Mesendoderm (in vitro differentiated cells): ENCODE measurements around the gene PTDSS2.

Source experiments
- DNase-seq: peaks from one replicate; pipeline ENCODE4 v3.0.0; 2013
- H2AK5ac ChIP-seq: 2 replicates; pipeline ENCODE4 v1.6.1; 2013; ENCODE audit warnings: low read length, inconsistent platforms
- H2BK120ac ChIP-seq: 2 replicates; pipeline ENCODE4 v1.6.1; 2013; ENCODE audit warnings: low read depth, mild to moderate bottlenecking, low read length, moderate library complexity, mixed read lengths
- H2BK15ac ChIP-seq: replicated peaks from 2 replicates; pipeline ENCODE4 v1.6.1; 2013; ENCODE audit warnings: low read depth, mild to moderate bottlenecking, moderate library complexity
- H2BK5ac ChIP-seq: 2 replicates; pipeline ENCODE4 v1.6.1; 2013; ENCODE audit warnings: low read length, inconsistent platforms
- H3K18ac ChIP-seq: 2 replicates; pipeline ENCODE4 v1.6.1; 2013; ENCODE audit warnings: mild to moderate bottlenecking, low read length, mixed read lengths
- H3K23ac ChIP-seq: one replicate; pipeline ENCODE4 v1.6.1; 2013; ENCODE audit warnings: low read length
- H3K27ac ChIP-seq: 2 replicates; pipeline ENCODE4 v1.5.1; 2013; ENCODE audit warnings: low read depth, mild to moderate bottlenecking, inconsistent platforms, low read length, moderate library complexity
- H3K27me3 ChIP-seq: 2 replicates; pipeline ENCODE4 v1.6.1; 2013; ENCODE audit warnings: low read length, control low read depth, mild to moderate bottlenecking, inconsistent platforms; ENCODE audit not compliant: insufficient read depth, poor library complexity
- H3K36me3 ChIP-seq: 2 replicates; pipeline ENCODE4 v1.6.1; 2013; ENCODE audit warnings: low read length, inconsistent platforms; ENCODE audit not compliant: control insufficient read depth, insufficient read depth
- H3K4ac ChIP-seq: one replicate; pipeline ENCODE4 v1.6.1; 2013; ENCODE audit warnings: low read depth, mild to moderate bottlenecking, low read length, moderate library complexity
- H3K4me1 ChIP-seq: 2 replicates; pipeline ENCODE4 v1.6.1; 2013; ENCODE audit warnings: low read depth, low read length, inconsistent platforms; ENCODE audit not compliant: control insufficient read depth
- H3K4me2 ChIP-seq: 2 replicates; pipeline ENCODE4 v1.6.1; 2013; ENCODE audit warnings: low read length
- H3K4me3 ChIP-seq: 2 replicates; pipeline ENCODE4 v1.5.1; 2013; ENCODE audit warnings: mild to moderate bottlenecking, low read length
- H3K56ac ChIP-seq: one replicate; pipeline ENCODE4 v1.6.1; 2013; ENCODE audit warnings: low read length
- H3K79me1 ChIP-seq: 2 replicates; pipeline ENCODE4 v1.6.1; 2013; ENCODE audit warnings: low read length, inconsistent platforms
- H3K79me2 ChIP-seq: 2 replicates; pipeline ENCODE4 v1.6.1; 2013; ENCODE audit warnings: mild to moderate bottlenecking, low read length; ENCODE audit not compliant: control insufficient read depth, insufficient read depth
- H3K9ac ChIP-seq: 2 replicates; pipeline ENCODE4 v1.6.1; 2013; ENCODE audit warnings: low read length, inconsistent platforms
- H4K5ac ChIP-seq: one replicate; pipeline ENCODE4 v1.6.1; 2013; ENCODE audit warnings: low read length
- H4K8ac ChIP-seq: one replicate; pipeline ENCODE4 v1.6.1; 2013; ENCODE audit warnings: low read depth, mild to moderate bottlenecking, control low read depth, low read length, moderate library complexity
- WGBS: extraction: QIAGEN DNeasy Blood & Tissue Kit; methylation state at CpG from one replicate; pipeline ENCODE4 v1.1.7; 2013; ENCODE audit warnings: low lambda C conversion rate, missing lambda C conversion rate; ENCODE audit not compliant: insufficient coverage; ENCODE audit errors: extremely low coverage; 5-methylcytosine and 5-hydroxymethylcytosine counted together

Gene PTDSS2

GRCh38 chr11:451738-452137 lies 1.7 kb downstream of the PTDSS2 start:
- no peak overlapping the region for H3K27ac ChIP-seq
- H3K36me3 ChIP-seq = peaks cover 1% of the 10 kb centered on the region
- no peak overlapping the region for H3K56ac ChIP-seq
- H3K79me1 ChIP-seq = peaks cover 26% of the 10 kb centered on the region
- no peak overlapping the region for H2AK5ac ChIP-seq
- no peak overlapping the region for H2BK5ac ChIP-seq
- H3K4ac ChIP-seq = no peak overlapping the region
- H3K27me3 ChIP-seq = no peaks in the 10 kb centered on the region
- no peak for DNase-seq
- no peak overlapping the region for H3K4me3 ChIP-seq
- H3K4me1 ChIP-seq = no peaks in the 10 kb centered on the region
- no CpG with 5 or more reads among the region's 14 CpGs for WGBS
- H3K79me2 ChIP-seq = peaks cover 49% of the 10 kb centered on the region
- no peak overlapping the region for H4K5ac ChIP-seq
- H2BK15ac ChIP-seq = no peak overlapping the region
- no peak overlapping the region for H3K18ac ChIP-seq
- no peak overlapping the region for H3K9ac ChIP-seq
- no peak overlapping the region for H4K8ac ChIP-seq
- no peak overlapping the region for H3K4me2 ChIP-seq
- no peak overlapping the region for H3K23ac ChIP-seq
- no peak overlapping the region for H2BK120ac ChIP-seq

- no peak overlapping the region for H2AK5ac ChIP-seq
Measured at GRCh38 chr11:452203-452744, 2.2 kb downstream of the PTDSS2 start.

GRCh38 chr11:452916-453527 lies 2.9 kb downstream of the PTDSS2 start:
- Histone ChIP-seq H3K79me2 (peaks cover 59% of the 10 kb centered on the region), H3K27me3 (no peaks in the 10 kb centered on the region), H4K8ac (no peak overlapping the region), H2BK5ac (no peak overlapping the region), H3K56ac (no peak overlapping the region), H3K79me1 (peaks cover 34% of the 10 kb centered on the region), H2AK5ac (no peak overlapping the region), H3K23ac (no peak overlapping the region), H3K4me1 (no peaks in the 10 kb centered on the region), H3K18ac (no peak overlapping the region), H3K4me2 (no peak overlapping the region), H3K27ac (no peak overlapping the region), H4K5ac (no peak overlapping the region), H2BK120ac (no peak overlapping the region), H3K4me3 (no peak overlapping the region), H3K4ac (no peak overlapping the region), H3K9ac (no peak overlapping the region), H3K36me3 (peaks cover 1% of the 10 kb centered on the region), H2BK15ac (no peak overlapping the region)
- no CpG with 5 or more reads among the region's 19 CpGs for WGBS
- no peak for DNase-seq

More at GRCh38 chr11:452203-452744, 2.2 kb downstream of the PTDSS2 start:
- Histone ChIP-seq H3K18ac (no peak overlapping the region), H2BK5ac (no peak overlapping the region), H3K27me3 (no peaks in the 10 kb centered on the region), H3K23ac (no peak overlapping the region), H3K56ac (no peak overlapping the region), H2BK120ac (no peak overlapping the region), H3K9ac (no peak overlapping the region), H3K27ac (no peak overlapping the region), H3K79me1 (peaks cover 29% of the 10 kb centered on the region), H3K79me2 (peaks cover 53% of the 10 kb centered on the region), H3K4me1 (no peaks in the 10 kb centered on the region), H3K4ac (no peak overlapping the region), H3K4me2 (no peak overlapping the region), H2BK15ac (no peak overlapping the region), H4K8ac (no peak overlapping the region), H4K5ac (no peak overlapping the region), H3K36me3 (peaks cover 1% of the 10 kb centered on the region), H3K4me3 (no peak overlapping the region)
- DNase-seq = no peak
- no CpG with 5 or more reads among the region's 12 CpGs for WGBS

- Histone ChIP-seq H3K18ac (no peak overlapping the region), H2BK120ac (no peak overlapping the region), H3K4me2 (no peak overlapping the region), H3K56ac (no peak overlapping the region), H3K23ac (no peak overlapping the region), H3K4ac (no peak overlapping the region), H3K27me3 (no peaks in the 10 kb centered on the region), H4K5ac (no peak overlapping the region), H3K27ac (no peak overlapping the region), H2BK15ac (no peak overlapping the region), H3K79me1 (peaks cover 34% of the 10 kb centered on the region), H4K8ac (no peak overlapping the region), H3K36me3 (peaks cover 1% of the 10 kb centered on the region), H3K4me1 (no peaks in the 10 kb centered on the region), H2AK5ac (no peak overlapping the region), H3K79me2 (peaks cover 60% of the 10 kb centered on the region), H3K4me3 (no peak overlapping the region), H2BK5ac (no peak overlapping the region), H3K9ac (no peak overlapping the region)
- WGBS = no CpG with 5 or more reads among the region's 13 CpGs
- no peak for DNase-seq
Measured at GRCh38 chr11:453564-453963, 3.5 kb downstream of the PTDSS2 start.

- no peaks in the 10 kb centered on the region for H3K27me3 ChIP-seq
- no peak overlapping the region for H3K23ac ChIP-seq
- H2AK5ac ChIP-seq = no peak overlapping the region
- H3K56ac ChIP-seq = no peak overlapping the region
- no peak overlapping the region for H3K4me3 ChIP-seq
- no peak overlapping the region for H4K5ac ChIP-seq
- no peak overlapping the region for H2BK120ac ChIP-seq
- H2BK15ac ChIP-seq = no peak overlapping the region
- no peak overlapping the region for H4K8ac ChIP-seq
- no peaks in the 10 kb centered on the region for H3K4me1 ChIP-seq
- peaks cover 1% of the 10 kb centered on the region for H3K36me3 ChIP-seq
- H3K4ac ChIP-seq = no peak overlapping the region
- H3K9ac ChIP-seq = no peak overlapping the region
- H3K79me2 ChIP-seq = peaks cover 64% of the 10 kb centered on the region
- no CpG with 5 or more reads among the region's 9 CpGs for WGBS
- peaks cover 37% of the 10 kb centered on the region for H3K79me1 ChIP-seq
- no peak overlapping the region for H2BK5ac ChIP-seq
- no peak overlapping the region for H3K27ac ChIP-seq
- no peak overlapping the region for H3K18ac ChIP-seq
- no peak overlapping the region for H3K4me2 ChIP-seq
- no peak for DNase-seq
Measured at GRCh38 chr11:454043-454442, 4.0 kb downstream of the PTDSS2 start.
